ENCODE results near the gene NABP1. TPM values are rescaled to one million over a fixed set of nuclear protein-coding genes. Genes with fewer than 3 reads are reported as not detected.

The NABP1 gene
- total and polyA plus RNA-seq, 10 of the 15 experiments (the other 5 are each of a cell fraction or from before 2014, with no cell fraction given): 22.9 to 65.7 (median 39.9) TPM

DNA sequence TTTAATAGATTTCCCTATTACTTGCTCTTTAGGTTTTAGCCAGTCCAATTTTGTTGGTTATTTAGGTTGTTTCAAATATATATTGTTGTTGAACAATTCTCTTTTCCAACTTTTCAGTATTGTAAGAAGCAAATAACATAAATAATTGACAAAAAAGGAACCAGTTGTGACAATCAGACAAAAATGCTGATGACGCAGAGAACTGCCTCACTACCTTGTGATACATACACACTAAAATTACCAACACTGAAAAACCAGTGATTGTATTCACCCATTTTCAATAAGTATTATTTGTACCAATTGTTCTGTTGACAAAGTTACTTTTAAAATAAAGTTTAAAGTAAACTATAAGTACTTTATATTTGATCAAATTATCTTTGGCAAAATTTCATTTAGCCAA lies 43.1 kb upstream of the NABP1 start:
- TF ChIP-seq EED (IDR thresholded peaks at IDR 0.05; ENCODE audit: low read depth): no peak
- no peaks in the 10 kb centered on the region for H3K9me3 ChIP-seq (replicated peaks; ENCODE audit: control insufficient read depth, insufficient read depth, low read length)
- ChIA-PET RAD21 (ENCODE audit: unreplicated experiment) (no interaction called here), CTCF (interaction anchor here (1.3 kb wide), 2 partner anchors 46 to 71 kb away, joined by 3 to 4 read pairs; no protein-coding TSS in a partner anchor), POLR2A (interaction anchor here (1.2 kb wide), 1 partner anchor 41 kb away, joined by 3 read pairs; no protein-coding TSS in a partner anchor), SMC1A (ENCODE audit: uncharacterized antibody, unreplicated experiment) (interaction anchor here (1.9 to 15.3 kb wide), 2 partner anchors 9 to 16 kb away, joined by 10 to 136 read pairs; no protein-coding TSS in a partner anchor)
- no peaks in the 10 kb centered on the region for H3K79me2 ChIP-seq (ENCODE audit: control insufficient read depth, insufficient read depth, low read length)
- no peaks in the 10 kb centered on the region for H4K20me1 ChIP-seq (ENCODE audit: control insufficient read depth, insufficient read depth)
- no peak overlapping the region for H3K4me3 ChIP-seq
- no peak overlapping the region for H3K27ac ChIP-seq (ENCODE audit: control insufficient read depth, insufficient read depth)
- H3K4me2 ChIP-seq (ENCODE audit: control insufficient read depth, insufficient read depth): no peak overlapping the region
- H3K27me3 ChIP-seq (replicated peaks in 1 of 2; ENCODE audit: control insufficient read depth in 2 of 2, insufficient read depth in 2 of 2, low read length in 1 of 2): no peaks in the 10 kb centered on the region
- H2AFZ ChIP-seq (ENCODE audit: control insufficient read depth, low read depth, low read length): no peak overlapping the region
- BruUV-seq (replicated peaks): no TSS peak
- 56% methylated on average over 1 of the region's 1 CpG for WGBS (ENCODE audit: insufficient coverage, insufficient replicate concordance, low lambda C conversion rate, missing lambda C conversion rate)
- in situ Hi-C loops (cut with MboI): no loop called here
- DNase-seq (ENCODE audit: low read depth, low spot score) (no peak), ATAC-seq (no peak), FAIRE-seq (no peak)
- H3K36me3 ChIP-seq (ENCODE audit: control insufficient read depth in 2 of 2, insufficient read depth in 2 of 2, low read length in 1 of 2): no peaks in the 10 kb centered on the region
- peaks cover 34% of the 10 kb centered on the region for H3K4me1 ChIP-seq (ENCODE audit: control insufficient read depth, insufficient read depth, low read length)
- no peak overlapping the region for H3K9ac ChIP-seq (ENCODE audit: control insufficient read depth, insufficient read depth, low read length)
- intact Hi-C loops (cut with micrococcal nuclease; ENCODE audit: unreplicated experiment): loop anchor here (5.0 kb wide), 1 partner anchor 43 kb away; the partner anchor contains the start of gene NABP1

- SMC1A ChIA-PET (ENCODE audit: uncharacterized antibody, unreplicated experiment): interaction anchor here (1.1 to 15.3 kb wide), 6 partner anchors 7 to 69 kb away, joined by 3 to 136 read pairs (median 16); no protein-coding TSS in a partner anchor
- DNase-seq (ENCODE audit: low read depth, low spot score) (no peak), ATAC-seq (peak; percentile 85), FAIRE-seq (peak; percentile 61)
- CTCF ChIA-PET: interaction anchor here (0.9 to 1.3 kb wide), 2 partner anchors 45 to 56 kb away, joined by 3 read pairs; no protein-coding TSS in a partner anchor
- 36% methylated on average over 5 of the region's 5 CpGs for WGBS (ENCODE audit: insufficient coverage, insufficient replicate concordance, low lambda C conversion rate, missing lambda C conversion rate)
- Histone ChIP-seq H3K79me2 (ENCODE audit: control insufficient read depth, insufficient read depth, low read length) (no peaks in the 10 kb centered on the region), H3K9me3 (replicated peaks; ENCODE audit: control insufficient read depth, insufficient read depth, low read length) (no peaks in the 10 kb centered on the region), H3K27ac (ENCODE audit: control insufficient read depth, insufficient read depth) (no peak overlapping the region), H3K36me3 (ENCODE audit: control insufficient read depth in 2 of 2, insufficient read depth in 2 of 2, low read length in 1 of 2) (no peaks in the 10 kb centered on the region), H2AFZ (ENCODE audit: control insufficient read depth, low read depth, low read length) (no peak overlapping the region; the same call in 1 of the 2 replicates), H3K27me3 (replicated peaks in 1 of 2; ENCODE audit: control insufficient read depth in 2 of 2, insufficient read depth in 2 of 2, low read length in 1 of 2) (no peaks in the 10 kb centered on the region), H4K20me1 (ENCODE audit: control insufficient read depth, insufficient read depth) (no peaks in the 10 kb centered on the region), H3K4me1 (ENCODE audit: control insufficient read depth, insufficient read depth, low read length) (peaks cover 34% of the 10 kb centered on the region), H3K9ac (ENCODE audit: control insufficient read depth, insufficient read depth, low read length) (no peak overlapping the region), H3K4me3 (no peak overlapping the region), H3K4me2 (ENCODE audit: control insufficient read depth, insufficient read depth) (peak overlapping the region; percentile 36)
- in situ Hi-C loops (cut with MboI) (no loop called here), intact Hi-C loops (cut with micrococcal nuclease; ENCODE audit: unreplicated experiment) (loop anchor here (5.0 kb wide), 1 partner anchor 42 kb away; the partner anchor contains the start of gene NABP1)
- RAD21 ChIA-PET (ENCODE audit: unreplicated experiment): interaction anchor here (1.3 to 1.6 kb wide), 2 partner anchors 31 to 42 kb away, joined by 3 to 4 read pairs; no protein-coding TSS in a partner anchor
- BruUV-seq (replicated peaks): no TSS peak
- POLR2A ChIA-PET: interaction anchor here (1.2 kb wide), 1 partner anchor 41 kb away, joined by 3 read pairs; no protein-coding TSS in a partner anchor
- TF ChIP-seq RUNX3 (IDR thresholded peaks at IDR 0.05; ENCODE audit: low read length) (peak; percentile 84), CREB1 (IDR thresholded peaks at IDR 0.05; ENCODE audit: low read depth) (0 out of 2 replicates have a peak, but pooled peaks have one; percentile 41), JUND (IDR thresholded peaks at IDR 0.05; ENCODE audit: low read depth, low read length) (peak; percentile 62; the same call in 1 of the 2 replicates), IRF4 (IDR thresholded peaks at IDR 0.05; ENCODE audit: low read depth, low read length) (peak; percentile 51; the same call in 1 of the 2 replicates), NR2C1 (IDR thresholded peaks at IDR 0.05) (no peak), MAX (IDR thresholded peaks at IDR 0.05; ENCODE audit: low read depth, low read length) (no peak), ETV6 (conservative IDR thresholded peaks at IDR 0.05 in 1 of 2, IDR thresholded peaks at IDR 0.05 in 1 of 2; ENCODE audit: borderline replicate concordance in 1 of 2, low read depth in 1 of 2) (peak in 1 of 2 experiments; percentile 74; a peak in 2 of 4 replicates), ATF2 (IDR thresholded peaks at IDR 0.05; ENCODE audit: low read length) (0 out of 2 replicates have a peak, but pooled peaks have one; percentile 61)
- TF ChIP-seq, protein P1, sequence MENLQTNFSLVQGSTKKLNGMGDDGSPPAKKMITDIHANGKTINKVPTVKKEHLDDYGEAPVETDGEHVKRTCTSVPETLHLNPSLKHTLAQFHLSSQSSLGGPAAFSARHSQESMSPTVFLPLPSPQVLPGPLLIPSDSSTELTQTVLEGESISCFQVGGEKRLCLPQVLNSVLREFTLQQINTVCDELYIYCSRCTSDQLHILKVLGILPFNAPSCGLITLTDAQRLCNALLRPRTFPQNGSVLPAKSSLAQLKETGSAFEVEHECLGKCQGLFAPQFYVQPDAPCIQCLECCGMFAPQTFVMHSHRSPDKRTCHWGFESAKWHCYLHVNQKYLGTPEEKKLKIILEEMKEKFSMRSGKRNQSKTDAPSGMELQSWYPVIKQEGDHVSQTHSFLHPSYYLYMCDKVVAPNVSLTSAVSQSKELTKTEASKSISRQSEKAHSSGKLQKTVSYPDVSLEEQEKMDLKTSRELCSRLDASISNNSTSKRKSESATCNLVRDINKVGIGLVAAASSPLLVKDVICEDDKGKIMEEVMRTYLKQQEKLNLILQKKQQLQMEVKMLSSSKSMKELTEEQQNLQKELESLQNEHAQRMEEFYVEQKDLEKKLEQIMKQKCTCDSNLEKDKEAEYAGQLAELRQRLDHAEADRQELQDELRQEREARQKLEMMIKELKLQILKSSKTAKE (IDR thresholded peaks at IDR 0.05; ENCODE audit: low read depth, poor library complexity, severe bottlenecking): no peak
These were observed 42.4 kb upstream of the NABP1 start for GRCh38 chr2:191635333-191636234.
